ENCODE measurements around the gene EPS8.
"Not testable (repeated sequence)": the region's sequence is repeated elsewhere in the genome, so short reads cannot be mapped to it uniquely, and the experiment has no call there.

The EPS8 gene

GRCh38 chr12:15767301-15767700 lies 21.9 kb downstream of the EPS8 start:
- peaks cover 4% of the 10 kb centered on the region for H3K36me3 ChIP-seq (replicated peaks)
- no peaks in the 10 kb centered on the region for H3K27me3 ChIP-seq (replicated peaks)

GRCh38 chr12:15763328-15763727 lies 25.9 kb downstream of the EPS8 start:
- no peak for TF ChIP-seq CTCF (IDR thresholded peaks at IDR 0.05; ENCODE audit: low read depth, low read length, missing control alignments)
- no peaks in the 10 kb centered on the region for H3K27me3 ChIP-seq (replicated peaks)
- peaks cover 4% of the 10 kb centered on the region for H3K36me3 ChIP-seq (replicated peaks)
- H3K4me3 ChIP-seq (ENCODE audit: low read depth, low read length) = no peak overlapping the region
- in situ Hi-C loops (cut with HindIII; ENCODE audit: low pct_ligation_motif_present, low sequenced_read_pairs) = no loop called here
- no peak overlapping the region for H3K27ac ChIP-seq
- no peak for DNase-seq

More at GRCh38 chr12:15767301-15767700, 21.9 kb downstream of the EPS8 start:
- no peak for DNase-seq
- Histone ChIP-seq H3K4me3 (ENCODE audit: low read depth, low read length) (no peak overlapping the region), H3K27ac (no peak overlapping the region)
- in situ Hi-C loops (cut with HindIII; ENCODE audit: low pct_ligation_motif_present, low sequenced_read_pairs) = no loop called here
- no peak for TF ChIP-seq CTCF (IDR thresholded peaks at IDR 0.05; ENCODE audit: low read depth, low read length, missing control alignments)

GRCh38 chr12:15762162-15762561 lies 27.0 kb downstream of the EPS8 start:
- H3K27me3 ChIP-seq (replicated peaks); H3K27ac ChIP-seq; DNase-seq; H3K4me3 ChIP-seq (ENCODE audit: low read depth, low read length); H3K36me3 ChIP-seq (replicated peaks); in situ Hi-C loops (cut with HindIII; ENCODE audit: low pct_ligation_motif_present, low sequenced_read_pairs): not testable (repeated sequence)

GRCh38 chr12:15757553-15758255 lies 31.5 kb downstream of the EPS8 start:
- Histone ChIP-seq H3K36me3 (replicated peaks) (no peaks in the 10 kb centered on the region), H3K27ac (peak overlapping the region; percentile 57), H3K4me3 (ENCODE audit: low read depth, low read length) (no peak overlapping the region), H3K27me3 (replicated peaks) (no peaks in the 10 kb centered on the region)
- no peak for TF ChIP-seq CTCF (IDR thresholded peaks at IDR 0.05; ENCODE audit: low read depth, low read length, missing control alignments)
- in situ Hi-C loops (cut with HindIII; ENCODE audit: low pct_ligation_motif_present, low sequenced_read_pairs) = no loop called here
- DNase-seq = peak; percentile 91

GRCh38 chr12:15756822-15757221 lies 32.4 kb downstream of the EPS8 start:
- H3K27me3 ChIP-seq (replicated peaks) = no peaks in the 10 kb centered on the region
- peak overlapping the region; percentile 40 for H3K27ac ChIP-seq
- H3K36me3 ChIP-seq (replicated peaks) = no peaks in the 10 kb centered on the region
- no peak for TF ChIP-seq CTCF (IDR thresholded peaks at IDR 0.05; ENCODE audit: low read depth, low read length, missing control alignments)
- in situ Hi-C loops (cut with HindIII; ENCODE audit: low pct_ligation_motif_present, low sequenced_read_pairs) = no loop called here
- no peak for DNase-seq
- H3K4me3 ChIP-seq (ENCODE audit: low read depth, low read length) = no peak overlapping the region

GRCh38 chr12:15754233-15754632 lies 35.0 kb downstream of the EPS8 start:
- Histone ChIP-seq H3K27me3 (replicated peaks) (no peaks in the 10 kb centered on the region), H3K36me3 (replicated peaks) (no peaks in the 10 kb centered on the region), H3K27ac (peak overlapping the region; percentile 27), H3K4me3 (ENCODE audit: low read depth, low read length) (no peak overlapping the region)
- in situ Hi-C loops (cut with HindIII; ENCODE audit: low pct_ligation_motif_present, low sequenced_read_pairs) = no loop called here
- no peak for TF ChIP-seq CTCF (IDR thresholded peaks at IDR 0.05; ENCODE audit: low read depth, low read length, missing control alignments)
- no peak for DNase-seq

Measured in brain microvascular endothelial cell (primary cell).